WTC11 (cell line): Measurements from ENCODE around the gene PLXNA1. TPM values are rescaled to one million over a fixed set of nuclear protein-coding genes. Genes with fewer than 3 reads are reported as not detected.

ENCODE experiments used
- ATAC-seq: fragments of 200-7000 bp; cut with Tn5 transposase; 2 replicates; pipeline ENCODE4 v1.10.0; 2021; ENCODE audit warnings: mild to moderate bottlenecking, moderate library complexity
- CTCF ChIA-PET: fragments of 300-600 bp; sonication (Branson Sonifier 250); formaldehyde crosslinking; loops from one replicate; lab custom pipeline; 2021; ENCODE audit warnings: antibody characterized with exemption; lab: Charles Lee
- POLR2A ChIA-PET: fragments of 350-600 bp; sonication (Branson Sonifier 250); formaldehyde crosslinking; loops from one replicate; lab custom pipeline; 2021; ENCODE audit warnings: antibody characterized with exemption; lab: Charles Lee
- DNase-seq: peaks from one replicate; pipeline ENCODE4 v3.0.0; 2021; ENCODE audit warnings: low spot score
- H3K27ac Mint-ChIP-seq: 2 replicates; pipeline ENCODE4 v1.8.0; 2021; ENCODE audit warnings: mixed read lengths
- H3K27me3 Mint-ChIP-seq: 2 replicates; pipeline ENCODE4 v1.8.0; 2021; ENCODE audit warnings: low read depth, mild to moderate bottlenecking, moderate library complexity, mixed read lengths
- H3K36me3 Mint-ChIP-seq: 2 replicates; pipeline ENCODE4 v1.8.0; 2021; ENCODE audit warnings: mixed read lengths
- H3K4me1 Mint-ChIP-seq: 2 replicates; pipeline ENCODE4 v1.8.0; 2022; ENCODE audit warnings: mixed read lengths
- H3K4me3 Mint-ChIP-seq: 2 replicates; pipeline ENCODE4 v1.8.0; 2021; ENCODE audit warnings: mild to moderate bottlenecking, moderate library complexity, mixed read lengths
- H3K9me3 Mint-ChIP-seq: 2 replicates; pipeline ENCODE4 v1.8.0; 2021; ENCODE audit warnings: mixed read lengths
- FOXK1 ChIP-seq: sonication (generic); formaldehyde crosslinking; IDR thresholded peaks from 2 replicates; pipeline ENCODE4 v1.8.0; 2022; ENCODE audit warnings: mild to moderate bottlenecking, moderate library complexity, missing genetic modification reagents
- FOXP1 ChIP-seq: sonication (generic); formaldehyde crosslinking; IDR thresholded peaks from 2 replicates; pipeline ENCODE4 v1.8.0; 2022; ENCODE audit warnings: missing genetic modification reagents, mild to moderate bottlenecking, moderate library complexity, borderline replicate concordance
- JAZF1 ChIP-seq: fragments of 250-450 bp; sonication (Bioruptor Pico); IDR thresholded peaks from 2 replicates; pipeline ENCODE4 v1.9.0; 2021; ENCODE audit warnings: moderate library complexity, mild to moderate bottlenecking, inconsistent platforms
- NR3C1 ChIP-seq: sonication (generic); formaldehyde crosslinking; conservative IDR thresholded peaks from 2 replicates; pipeline ENCODE4 v1.8.1; 2023; ENCODE audit warnings: low read depth, mild to moderate bottlenecking, missing genetic modification reagents
- OVOL2 ChIP-seq: fragments of 250-450 bp; sonication (Bioruptor Pico); IDR thresholded peaks from 2 replicates; pipeline ENCODE4 v1.9.0; 2021; ENCODE audit warnings: mild to moderate bottlenecking, borderline replicate concordance
- RORB ChIP-seq: fragments of 250-450 bp; sonication (Bioruptor Pico); IDR thresholded peaks from 2 replicates; pipeline ENCODE4 v1.9.0; 2021; ENCODE audit warnings: mild to moderate bottlenecking
- SOX15 ChIP-seq: fragments of 250-450 bp; sonication (Bioruptor Pico); IDR thresholded peaks from 2 replicates; pipeline ENCODE4 v1.9.0; 2021; ENCODE audit warnings: mild to moderate bottlenecking
- TP53 ChIP-seq: sonication (generic); formaldehyde crosslinking; IDR thresholded peaks from 2 replicates; pipeline ENCODE4 v1.8.1; 2023; ENCODE audit warnings: mild to moderate bottlenecking, missing genetic modification reagents
- USF1 ChIP-seq: sonication (generic); formaldehyde crosslinking; IDR thresholded peaks from 2 replicates; pipeline ENCODE4 v1.8.0; 2022; ENCODE audit warnings: mild to moderate bottlenecking, missing genetic modification reagents
- USF2 ChIP-seq: sonication (generic); formaldehyde crosslinking; IDR thresholded peaks from 2 replicates; pipeline ENCODE4 v1.8.1; 2023; ENCODE audit warnings: mild to moderate bottlenecking, missing genetic modification reagents, moderate library complexity
- ZNF138 ChIP-seq: sonication (generic); formaldehyde crosslinking; conservative IDR thresholded peaks from 2 replicates; pipeline ENCODE4 v1.8.1; 2022; ENCODE audit warnings: mild to moderate bottlenecking, moderate library complexity, missing genetic modification reagents
- ZNF317 ChIP-seq: sonication (generic); formaldehyde crosslinking; IDR thresholded peaks from 2 replicates; pipeline ENCODE4 v1.8.1; 2023; ENCODE audit warnings: low read depth, mild to moderate bottlenecking, moderate library complexity, missing genetic modification reagents, borderline replicate concordance
- ZNF396 ChIP-seq: fragments of 250-450 bp; sonication (Bioruptor Pico); IDR thresholded peaks from 2 replicates; pipeline ENCODE4 v1.8.0; 2021; ENCODE audit warnings: mild to moderate bottlenecking, moderate library complexity, borderline replicate concordance
- total RNA-seq: library from RNA; stranded (reverse); gene quantifications from 3 replicates; pipeline ENCODE4 v1.2.3, GENCODE V29; 2021
- TF ChIP-seq, protein P1 (sequence below): fragments of 250-450 bp; sonication (Bioruptor Pico); IDR thresholded peaks from 2 replicates; pipeline ENCODE4 v1.9.0; 2021; ENCODE audit warnings: moderate library complexity, mild to moderate bottlenecking, inconsistent platforms, borderline replicate concordance
- TF ChIP-seq, protein P2 (sequence below): fragments of 250-450 bp; sonication (Bioruptor Pico); IDR thresholded peaks from 2 replicates; pipeline ENCODE4 v1.9.0; 2021; ENCODE audit warnings: mild to moderate bottlenecking
- TF ChIP-seq, protein P3 (sequence below): sonication (generic); formaldehyde crosslinking; IDR thresholded peaks from 2 replicates; pipeline ENCODE4 v1.8.0; 2022; ENCODE audit warnings: mild to moderate bottlenecking, missing genetic modification reagents
- TF ChIP-seq, protein P4 (sequence below): fragments of 250-450 bp; sonication (Bioruptor Pico); IDR thresholded peaks from 2 replicates; pipeline ENCODE4 v1.9.0; 2021; ENCODE audit warnings: mild to moderate bottlenecking

The PLXNA1 gene
- total RNA-seq, 1 experiment from 2014 or later: 53.8 TPM

DNA sequence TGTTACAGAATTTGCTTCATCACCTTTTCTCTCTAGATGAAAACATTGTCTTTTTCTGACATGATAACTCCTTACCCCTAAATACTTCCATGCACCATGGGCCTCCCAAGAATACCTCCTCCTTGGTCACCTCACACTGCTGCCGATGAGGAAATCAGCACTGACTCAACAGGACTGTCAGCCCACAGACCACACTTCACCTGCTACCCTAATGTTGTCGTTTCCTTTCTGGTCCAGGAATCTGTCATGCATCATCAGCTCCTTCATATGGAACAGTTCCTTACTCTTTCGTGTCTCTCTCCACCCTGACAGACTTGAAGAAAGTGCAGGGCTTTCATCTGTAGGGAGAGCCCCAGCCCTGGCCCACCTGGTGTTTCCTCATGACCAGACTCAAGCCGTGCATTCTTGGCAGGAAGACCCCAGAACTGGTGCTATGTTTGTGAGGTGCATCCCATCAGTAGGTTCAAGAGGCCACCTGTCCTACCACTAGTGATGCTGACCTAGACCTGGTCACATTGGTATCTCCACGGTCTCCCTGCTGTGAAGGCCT, 41.1 kb upstream of the PLXNA1 start (continued):
- TF ChIP-seq ZNF317 (CRISPR knock-in tag) (no peak), ZNF396 (CRISPR knock-in tag) (no peak), ZNF138 (CRISPR knock-in tag) (no peak), FOXP1 (CRISPR knock-in tag) (no peak), JAZF1 (CRISPR knock-in tag) (no peak), FOXK1 (CRISPR knock-in tag) (no peak)
- TF ChIP-seq, protein P1, sequence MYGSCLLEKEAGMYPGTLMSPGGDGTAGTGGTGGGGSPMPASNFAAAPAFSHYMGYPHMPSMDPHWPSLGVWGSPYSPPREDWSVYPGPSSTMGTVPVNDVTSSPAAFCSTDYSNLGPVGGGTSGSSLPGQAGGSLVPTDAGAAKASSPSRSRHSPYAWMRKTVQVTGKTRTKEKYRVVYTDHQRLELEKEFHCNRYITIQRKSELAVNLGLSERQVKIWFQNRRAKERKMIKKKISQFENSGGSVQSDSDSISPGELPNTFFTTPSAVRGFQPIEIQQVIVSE (CRISPR knock-in tag): no peak
- TF ChIP-seq, protein P2, sequence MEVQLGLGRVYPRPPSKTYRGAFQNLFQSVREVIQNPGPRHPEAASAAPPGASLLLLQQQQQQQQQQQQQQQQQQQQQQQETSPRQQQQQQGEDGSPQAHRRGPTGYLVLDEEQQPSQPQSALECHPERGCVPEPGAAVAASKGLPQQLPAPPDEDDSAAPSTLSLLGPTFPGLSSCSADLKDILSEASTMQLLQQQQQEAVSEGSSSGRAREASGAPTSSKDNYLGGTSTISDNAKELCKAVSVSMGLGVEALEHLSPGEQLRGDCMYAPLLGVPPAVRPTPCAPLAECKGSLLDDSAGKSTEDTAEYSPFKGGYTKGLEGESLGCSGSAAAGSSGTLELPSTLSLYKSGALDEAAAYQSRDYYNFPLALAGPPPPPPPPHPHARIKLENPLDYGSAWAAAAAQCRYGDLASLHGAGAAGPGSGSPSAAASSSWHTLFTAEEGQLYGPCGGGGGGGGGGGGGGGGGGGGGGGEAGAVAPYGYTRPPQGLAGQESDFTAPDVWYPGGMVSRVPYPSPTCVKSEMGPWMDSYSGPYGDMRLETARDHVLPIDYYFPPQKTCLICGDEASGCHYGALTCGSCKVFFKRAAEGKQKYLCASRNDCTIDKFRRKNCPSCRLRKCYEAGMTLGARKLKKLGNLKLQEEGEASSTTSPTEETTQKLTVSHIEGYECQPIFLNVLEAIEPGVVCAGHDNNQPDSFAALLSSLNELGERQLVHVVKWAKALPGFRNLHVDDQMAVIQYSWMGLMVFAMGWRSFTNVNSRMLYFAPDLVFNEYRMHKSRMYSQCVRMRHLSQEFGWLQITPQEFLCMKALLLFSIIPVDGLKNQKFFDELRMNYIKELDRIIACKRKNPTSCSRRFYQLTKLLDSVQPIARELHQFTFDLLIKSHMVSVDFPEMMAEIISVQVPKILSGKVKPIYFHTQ: no peak
- TF ChIP-seq, protein P3, sequence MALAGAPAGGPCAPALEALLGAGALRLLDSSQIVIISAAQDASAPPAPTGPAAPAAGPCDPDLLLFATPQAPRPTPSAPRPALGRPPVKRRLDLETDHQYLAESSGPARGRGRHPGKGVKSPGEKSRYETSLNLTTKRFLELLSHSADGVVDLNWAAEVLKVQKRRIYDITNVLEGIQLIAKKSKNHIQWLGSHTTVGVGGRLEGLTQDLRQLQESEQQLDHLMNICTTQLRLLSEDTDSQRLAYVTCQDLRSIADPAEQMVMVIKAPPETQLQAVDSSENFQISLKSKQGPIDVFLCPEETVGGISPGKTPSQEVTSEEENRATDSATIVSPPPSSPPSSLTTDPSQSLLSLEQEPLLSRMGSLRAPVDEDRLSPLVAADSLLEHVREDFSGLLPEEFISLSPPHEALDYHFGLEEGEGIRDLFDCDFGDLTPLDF (CRISPR knock-in tag): no peak
- TF ChIP-seq, protein P4, sequence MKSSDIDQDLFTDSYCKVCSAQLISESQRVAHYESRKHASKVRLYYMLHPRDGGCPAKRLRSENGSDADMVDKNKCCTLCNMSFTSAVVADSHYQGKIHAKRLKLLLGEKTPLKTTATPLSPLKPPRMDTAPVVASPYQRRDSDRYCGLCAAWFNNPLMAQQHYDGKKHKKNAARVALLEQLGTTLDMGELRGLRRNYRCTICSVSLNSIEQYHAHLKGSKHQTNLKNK (CRISPR knock-in tag): no peak

- peaks cover 2% of the 10 kb centered on the region for H3K4me1 Mint-ChIP-seq
- TF ChIP-seq USF2 (CRISPR knock-in tag) (no peak), RORB (no peak), NR3C1 (CRISPR knock-in tag) (no peak), SOX15 (no peak), OVOL2 (CRISPR knock-in tag) (no peak), TP53 (CRISPR knock-in tag) (no peak), USF1 (CRISPR knock-in tag) (no peak)
- no peaks in the 10 kb centered on the region for H3K27me3 Mint-ChIP-seq
- no peaks in the 10 kb centered on the region for H3K36me3 Mint-ChIP-seq
- no peak for ATAC-seq
- no peak for DNase-seq
- POLR2A ChIA-PET: no interaction called here
- CTCF ChIA-PET: interaction anchor here (0.9 to 2.0 kb wide), 10 partner anchors 11 to 207 kb away, joined by 3 to 9 read pairs (median 5); partner anchors contain the start of gene PLXNA1
- peak overlapping the region; percentile 27; the same call in 1 of the 2 replicates for H3K27ac Mint-ChIP-seq
- H3K4me3 Mint-ChIP-seq: no peak overlapping the region
- no peaks in the 10 kb centered on the region for H3K9me3 Mint-ChIP-seq
Measured at GRCh38 chr3:126944089-126944965, 38.6 kb upstream of the PLXNA1 start.
